Endothelial cell of umbilical vein (primary cell): Measurements from ENCODE around the gene NUCKS1. TPM values are rescaled to one million over a fixed set of nuclear protein-coding genes. Genes with fewer than 3 reads are reported as not detected.

Experiments
- BruUV-seq: library from RNA; stranded (reverse); fragments of 400-500 nt; replicated peaks from 2 replicates; lab custom pipeline; 2021; lab: Mats Ljungman, UMichigan
- CTCF ChIA-PET: fragments of 300-600, 350-600 bp; sonication (Branson Sonifier 250); formaldehyde crosslinking; loops from one replicate; lab custom pipeline; 2021; ENCODE audit warnings: antibody characterized with exemption, inconsistent platforms; lab: Charles Lee
- POLR2A ChIA-PET: fragments of 300-600, 350-600 bp; sonication (Branson Sonifier 250); formaldehyde crosslinking; loops from one replicate; lab custom pipeline; 2021; ENCODE audit warnings: antibody characterized with exemption, inconsistent platforms; lab: Charles Lee
- DNase-seq: peaks from one replicate; pipeline ENCODE4 v3.0.0-alpha.2; 2011; ENCODE audit warnings: low read depth, low spot score
- FAIRE-seq: peaks from 2 replicates; lab custom pipeline; 2011; peaks lifted over from hg19 to GRCh38; lab: Jason Lieb, UNC
- H2AFZ ChIP-seq: 2 replicates; pipeline ENCODE4 v1.6.0; 2012; ENCODE audit warnings: low read depth, low read length, control low read depth, inconsistent platforms
- H3K27ac ChIP-seq: 2 replicates; pipeline ENCODE4 v1.5.1; 2011; ENCODE audit warnings: low read depth, mild to moderate bottlenecking, control low read depth, low read length, moderate library complexity; ENCODE audit not compliant: insufficient read depth
- H3K27me3 ChIP-seq, 2 experiments: 2 replicates each; pipeline versions ENCODE4 v1.6.0 to v1.6.1; 2011; ENCODE audit warnings: low read length in 2 of 2, mixed read lengths in 1 of 2; ENCODE audit not compliant: control insufficient read depth in 2 of 2, insufficient read depth in 2 of 2
- H3K36me3 ChIP-seq, 2 experiments: 2 replicates in 1 of 2; 3 replicates in 1 of 2; pipeline ENCODE4 v1.5.1; 2011; ENCODE audit warnings: low read length in 2 of 2, mild to moderate bottlenecking in 1 of 2, moderate library complexity in 1 of 2; ENCODE audit not compliant: control insufficient read depth in 2 of 2, insufficient read depth in 2 of 2; ENCODE audit errors: extremely low read depth in 1 of 2
- H3K4me1 ChIP-seq: 3 replicates; pipeline ENCODE4 v1.5.1; 2011; ENCODE audit warnings: mild to moderate bottlenecking, low read length; ENCODE audit not compliant: control insufficient read depth, insufficient read depth; ENCODE audit errors: extremely low read depth
- H3K4me2 ChIP-seq: 2 replicates; pipeline ENCODE4 v1.6.1; 2011; ENCODE audit warnings: low read length, control low read depth, mixed read lengths; ENCODE audit not compliant: insufficient read depth
- H3K4me3 ChIP-seq, 3 experiments: fragments of 200-600 bp in 1 of 3; sonication (generic), shearing (Covaris generic) in 1 of 3; replicated peaks in 1 of 3; 2 replicates each; pipeline ENCODE4 v1.5.1; 2011 to 2016; ENCODE audit warnings: control low read depth in 3 of 3, low read length in 3 of 3, mild to moderate bottlenecking in 2 of 3, inconsistent platforms in 1 of 3, low read depth in 1 of 3, moderate library complexity in 1 of 3; ENCODE audit not compliant: insufficient read depth in 1 of 3
- H3K79me2 ChIP-seq: 2 replicates; pipeline ENCODE4 v1.6.0; 2012; ENCODE audit warnings: low read length, inconsistent platforms; ENCODE audit not compliant: control insufficient read depth, insufficient read depth
- H3K9ac ChIP-seq: replicated peaks from 2 replicates; pipeline ENCODE3; 2011; ENCODE audit warnings: low read length, control low read depth; ENCODE audit not compliant: insufficient read depth; ENCODE audit errors: extremely low read depth
- H3K9me1 ChIP-seq: replicated peaks from 3 replicates; pipeline ENCODE4 v1.6.0; 2011; ENCODE audit warnings: mild to moderate bottlenecking, low read length; ENCODE audit not compliant: control insufficient read depth, insufficient read depth; ENCODE audit errors: extremely low read depth
- H3K9me3 ChIP-seq: replicated peaks from 2 replicates; pipeline ENCODE4 v1.5.1; 2012; ENCODE audit warnings: low read length, inconsistent platforms; ENCODE audit not compliant: control insufficient read depth, insufficient read depth
- H4K20me1 ChIP-seq: replicated peaks from 2 replicates; pipeline ENCODE3; 2011; ENCODE audit warnings: mild to moderate bottlenecking, low read length; ENCODE audit not compliant: control insufficient read depth, insufficient read depth; ENCODE audit errors: extremely low read depth
- CTCF ChIP-seq, 2 donors: IDR thresholded peaks; 1 replicate in 1 of 2; 2 replicates in 1 of 2; pipeline ENCODE4 v1.5.1; 2011; ENCODE audit warnings: low read length in 2 of 2, mild to moderate bottlenecking in 2 of 2, moderate library complexity in 2 of 2, control low read depth in 1 of 2, inconsistent platforms in 1 of 2, low read depth in 1 of 2; ENCODE audit not compliant: insufficient read depth in 1 of 2; ENCODE audit errors: extremely low read depth in 1 of 2
- EZH2 ChIP-seq: IDR thresholded peaks from 2 replicates; pipeline ENCODE4 v1.6.1; 2012; ENCODE audit warnings: borderline replicate concordance, low read depth, mild to moderate bottlenecking, moderate library complexity, low read length, inconsistent platforms; ENCODE audit not compliant: severe bottlenecking
- FOS ChIP-seq: IDR thresholded peaks from 2 replicates; pipeline ENCODE4 v1.6.1; 2011; ENCODE audit warnings: mild to moderate bottlenecking, low read length, moderate library complexity, borderline replicate concordance; ENCODE audit not compliant: insufficient read depth
- GATA2 ChIP-seq: IDR thresholded peaks from 2 replicates; pipeline ENCODE4 v1.7.0; 2011; ENCODE audit warnings: low read depth, mild to moderate bottlenecking, moderate library complexity, mixed read lengths, low read length; ENCODE audit not compliant: insufficient read length, insufficient read depth
- JUN ChIP-seq: IDR thresholded peaks from 2 replicates; pipeline ENCODE4 v1.6.1; 2011; ENCODE audit warnings: borderline replicate concordance, low read depth; ENCODE audit not compliant: insufficient read length, insufficient read depth
- MAX ChIP-seq: IDR thresholded peaks from 2 replicates; pipeline ENCODE4 v1.6.1; 2011; ENCODE audit not compliant: insufficient read depth, insufficient read length
- MYC ChIP-seq: IDR thresholded peaks from one replicate; pipeline ENCODE4 v1.6.1; 2011; ENCODE audit warnings: mild to moderate bottlenecking, low read depth, low read length
- POLR2A ChIP-seq: IDR thresholded peaks from 2 replicates; pipeline ENCODE4 v1.6.1; 2012; ENCODE audit warnings: low read depth, mild to moderate bottlenecking, control low read depth, low read length
- POLR2AphosphoS5 ChIP-seq: IDR thresholded peaks from 2 replicates; pipeline ENCODE4 v1.6.1; 2012; ENCODE audit warnings: low read depth, mild to moderate bottlenecking, control low read depth, low read length, moderate library complexity; ENCODE audit not compliant: insufficient read depth
- dilution Hi-C: fragments of 300-500 bp; cut with MboI; formaldehyde crosslinking; loops from one replicate; pipeline ENCODE4 v1.15.0; 2019; ENCODE audit warnings: low sequenced_read_pairs; ENCODE audit not compliant: extremely low pct_ligation_motif_present
- intact Hi-C: fragments of 100-400 bp; cut with micrococcal nuclease; formaldehyde crosslinking; loops from one replicate; pipeline ENCODE4 v1.10.0; 2022
- polyA plus RNA-seq, 4 experiments: library from polyadenylated mRNA; depleted of rRNA in 3 of 4; stranded (reverse) in 3 of 4; unstranded in 1 of 4; fragments of >200 nt; gene quantifications; 2 replicates each; pipeline versions ENCODE4 v1.2.1 to v1.2.3, GENCODE V29; 2011 to 2012; ENCODE audit warnings: missing spikeins in 1 of 4
- total RNA-seq: library from RNA; stranded (reverse); gene quantifications from 2 replicates; pipeline ENCODE4 v1.2.3, GENCODE V29; 2021

Gene NUCKS1
- total and polyA plus RNA-seq, 2 donors (not counting 3 experiments of a cell fraction or from before 2014, with no cell fraction given), result 53.7 to 282 TPM

GRCh38 chr1:205711105-205712048 lies 38.6 kb downstream of the NUCKS1 start:
- ChIA-PET CTCF (interaction anchor here (0.6 to 10.7 kb wide), 42 partner anchors 9 to 269 kb away, joined by 3 to 908 read pairs (median 6); partner anchors contain the start of genes ELK4 and SLC45A3), POLR2A (interaction anchor here (1.0 to 1.3 kb wide), 2 partner anchors 48 to 53 kb away, joined by 3 to 9 read pairs; no protein-coding TSS in a partner anchor)
- H4K20me1 ChIP-seq, result no peaks in the 10 kb centered on the region
- peak; percentile 88 for DNase-seq
- H2AFZ ChIP-seq, result no peak overlapping the region
- peaks cover 12% of the 10 kb centered on the region for H3K4me1 ChIP-seq
- H3K27ac ChIP-seq, result peak overlapping the region; percentile 44
- BruUV-seq, result no TSS peak
- no peak overlapping the region for H3K4me3 ChIP-seq
- dilution Hi-C loops, result no loop called here
- no peaks in the 10 kb centered on the region for H3K9me1 ChIP-seq
- FAIRE-seq, result peak; percentile 88
- intact Hi-C loops, result loop anchor here (1.0 to 5.0 kb wide), 7 partner anchors 32 to 196 kb away; partner anchors contain the start of gene ELK4
- H3K4me2 ChIP-seq, result no peak overlapping the region
- TF ChIP-seq FOS (no peak), EZH2 (no peak), MAX (no peak), POLR2A (no peak), MYC (no peak), POLR2AphosphoS5 (peak; percentile 41), JUN (peak; percentile 37), GATA2 (peak; percentile 78), CTCF (IDR thresholded peaks at IDR 0.05; ENCODE audit: extremely low read depth in 1 of 2, insufficient read depth in 1 of 2, low read depth in 1 of 2, low read length in 2 of 2) (peak; percentile 67 to 70)
- H3K9me3 ChIP-seq, result no peaks in the 10 kb centered on the region
- H3K9ac ChIP-seq, result no peak overlapping the region
- no peaks in the 10 kb centered on the region for H3K79me2 ChIP-seq
- H3K27me3 ChIP-seq, result no peaks in the 10 kb centered on the region
- H3K36me3 ChIP-seq, result peaks cover 5 to 13% of the 10 kb centered on the region in 2 experiments
